KBM-7 (cell line): ENCODE data around the gene PTPN2.
"Not testable (repeated sequence)": the region's sequence is repeated elsewhere in the genome, so short reads cannot be mapped to it uniquely, and the experiment has no call there.

ENCODE experiments used
- DNase-seq: peaks from one replicate; pipeline ENCODE4 v3.0.0-alpha.2; 2015
- in situ Hi-C: fragments of 300-500 bp; cut with MboI; formaldehyde crosslinking; loops from 2 replicates; pipeline ENCODE4 v1.14.3; 2020; ENCODE audit warnings: low sequenced_read_pairs, low pct_unique_long_range_greater_than_20kb, mixed read lengths

PTPN2 gene

DNA sequence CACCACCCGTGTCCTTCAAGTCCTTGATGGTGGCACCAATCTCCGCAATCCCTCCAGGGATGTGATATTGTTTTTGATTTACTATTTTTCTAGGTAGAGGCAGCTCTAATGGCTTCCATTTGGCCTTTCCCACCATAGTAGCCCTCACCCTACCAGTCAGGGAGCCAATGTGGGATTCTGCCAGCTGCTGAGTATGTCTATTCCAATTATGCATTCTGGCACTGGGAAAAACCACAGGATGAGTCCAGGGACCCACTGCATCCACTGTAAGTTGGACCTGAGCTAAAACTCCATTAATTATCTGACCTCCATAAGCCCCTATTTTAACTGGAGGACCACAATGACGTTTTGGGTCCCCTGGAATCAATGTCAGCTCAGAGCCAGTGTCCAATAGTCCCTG lies 125.5 kb downstream of the PTPN2 start:
- DNase-seq, in situ Hi-C loops: not testable (repeated sequence)

DNA sequence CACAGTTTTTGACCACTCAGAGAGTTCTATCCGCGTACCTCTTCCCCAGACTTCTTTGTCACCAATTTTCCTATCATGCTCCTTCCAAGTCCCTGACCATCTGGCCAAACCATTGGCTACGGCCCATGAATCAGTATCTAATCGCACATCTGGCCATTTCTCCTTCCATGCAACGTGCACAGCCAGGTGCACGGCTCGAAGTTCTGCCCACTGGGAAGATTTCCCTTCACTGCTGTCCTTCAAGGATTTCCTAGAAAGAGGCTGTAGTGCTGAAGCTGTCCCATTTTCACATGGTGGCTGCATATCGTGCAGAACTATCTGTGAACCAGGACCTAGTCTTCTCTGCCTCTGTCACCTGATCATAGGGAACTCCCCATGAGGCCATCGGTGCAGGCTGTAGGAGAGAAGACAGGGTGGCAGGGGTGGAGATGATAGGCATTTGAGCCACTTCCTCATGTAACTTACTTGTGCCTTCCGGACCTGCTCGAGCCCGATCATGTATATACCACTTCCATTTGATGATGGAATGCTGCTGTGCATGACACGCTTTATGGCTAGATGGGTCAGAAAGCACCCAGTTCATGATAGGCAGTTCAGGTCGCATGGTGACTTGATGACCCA lies 127.3 kb downstream of the PTPN2 start:
- DNase-seq, in situ Hi-C loops: not testable (repeated sequence)

DNA sequence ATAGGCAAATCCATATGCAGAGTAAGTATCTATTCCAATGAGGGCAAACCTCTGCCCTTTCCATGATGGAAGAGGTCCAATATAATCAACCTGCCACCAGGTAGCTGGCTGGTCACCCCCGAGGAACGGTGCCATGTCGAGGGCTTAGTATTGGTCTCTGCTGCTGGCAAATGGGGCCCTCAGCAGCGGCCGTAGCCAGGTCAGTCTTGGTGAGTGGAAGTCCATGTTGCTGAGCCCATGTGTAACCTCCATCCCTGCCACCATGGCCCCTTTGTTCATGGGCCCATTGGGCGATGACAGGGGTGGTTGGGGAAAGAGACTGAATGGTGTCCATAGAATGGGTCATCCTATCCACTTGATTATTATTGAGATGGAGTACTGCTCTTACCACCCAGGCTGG lies 128.4 kb downstream of the PTPN2 start:
- in situ Hi-C loops, DNase-seq: not testable (repeated sequence)

DNA sequence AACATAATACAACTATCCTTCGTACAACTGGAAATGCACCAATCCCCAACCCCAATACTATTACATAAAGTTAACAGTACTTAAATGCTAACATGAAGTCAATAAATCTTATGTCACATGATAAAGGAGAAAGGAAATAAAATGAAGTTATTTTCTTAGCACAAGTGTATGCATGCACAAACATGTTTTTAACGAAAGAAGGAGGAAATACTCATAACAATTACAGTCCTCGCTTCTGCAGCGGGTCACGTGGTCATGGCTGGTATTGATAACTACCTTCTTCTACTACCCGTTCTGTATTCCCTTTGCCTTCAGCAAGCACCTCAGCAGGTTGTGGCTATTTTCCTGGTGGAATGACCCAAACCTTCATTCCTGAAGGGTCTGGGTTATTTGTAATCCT lies 129.5 kb downstream of the PTPN2 start:
- in situ Hi-C loops: no loop called here
- DNase-seq: no peak

DNA sequence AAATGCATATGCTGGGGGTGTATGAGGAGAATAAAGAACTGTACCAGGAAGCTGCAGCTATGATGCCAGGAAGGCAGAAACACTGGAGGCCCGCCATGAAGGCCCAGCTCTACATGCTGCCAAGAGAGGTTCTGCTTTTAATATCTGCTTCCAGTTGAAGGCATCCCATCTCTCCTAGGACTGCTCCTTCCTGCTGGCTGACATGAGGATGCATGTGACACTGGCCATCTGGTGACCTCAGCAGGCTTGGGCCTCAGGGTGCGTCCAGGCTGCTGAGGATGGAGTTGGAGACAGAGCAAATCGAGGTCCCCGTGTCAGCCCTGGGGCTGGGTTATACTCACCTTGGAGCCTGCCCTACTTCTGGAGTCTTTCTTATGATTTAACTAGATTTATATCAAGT lies 132.1 kb downstream of the PTPN2 start:
- no peak for DNase-seq
- in situ Hi-C loops: no loop called here

DNA sequence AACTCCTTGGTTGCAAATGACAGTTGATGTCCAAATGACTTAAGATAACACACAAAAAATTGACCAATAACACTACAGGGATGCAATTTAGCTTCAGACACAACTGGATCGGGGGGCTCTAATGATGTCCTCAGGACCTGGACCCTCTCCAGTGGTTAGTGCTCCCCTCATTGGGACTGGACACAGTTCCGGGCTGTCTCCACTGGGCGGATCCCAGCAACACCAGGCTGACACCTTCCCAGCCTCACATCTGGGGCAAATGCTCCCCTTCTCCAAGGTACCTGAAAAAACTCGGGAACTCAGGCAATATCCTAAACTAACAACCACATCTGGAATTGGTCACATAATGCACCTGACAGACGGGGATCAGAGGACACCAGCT lies 132.5 kb downstream of the PTPN2 start:
- DNase-seq: no peak
- in situ Hi-C loops: no loop called here

DNA sequence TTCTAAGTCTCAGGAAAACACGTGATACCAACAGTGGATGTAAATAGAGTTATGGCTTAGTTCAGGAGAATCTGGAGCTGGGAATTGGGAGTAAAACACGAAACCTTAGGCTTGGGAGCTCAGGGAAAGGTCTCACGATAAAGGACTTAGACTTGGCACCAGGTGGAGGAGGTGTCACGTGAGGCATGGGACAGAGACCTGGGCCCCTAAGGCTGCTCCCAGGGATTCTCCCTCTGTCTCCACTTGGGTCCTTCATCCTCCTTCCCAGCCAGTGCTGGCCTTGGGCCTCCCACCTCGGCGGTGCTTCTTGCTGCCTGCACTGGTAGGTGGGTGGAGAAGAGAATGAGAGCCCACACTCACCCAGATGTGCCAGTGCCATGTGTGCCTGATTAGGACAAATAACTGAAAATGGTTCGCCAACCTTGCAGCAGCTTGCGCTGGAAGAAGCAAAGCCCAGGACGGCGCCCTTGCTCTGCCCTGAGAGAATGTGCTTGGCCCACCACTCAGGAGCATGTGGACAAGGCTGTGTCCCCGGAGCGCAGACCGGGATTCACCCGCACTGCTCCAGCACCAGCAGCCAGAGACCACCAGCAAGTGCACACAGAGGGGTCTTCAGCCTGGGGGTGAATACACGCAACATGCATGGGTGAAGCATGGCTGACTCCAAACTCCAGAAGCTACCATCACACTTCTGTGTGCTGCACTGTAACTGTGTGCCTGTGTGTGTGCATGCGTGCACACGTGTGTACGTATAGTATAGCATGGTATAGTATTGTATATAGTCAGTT lies 133.1 kb downstream of the PTPN2 start:
- in situ Hi-C loops: no loop called here
- no peak for DNase-seq

DNA sequence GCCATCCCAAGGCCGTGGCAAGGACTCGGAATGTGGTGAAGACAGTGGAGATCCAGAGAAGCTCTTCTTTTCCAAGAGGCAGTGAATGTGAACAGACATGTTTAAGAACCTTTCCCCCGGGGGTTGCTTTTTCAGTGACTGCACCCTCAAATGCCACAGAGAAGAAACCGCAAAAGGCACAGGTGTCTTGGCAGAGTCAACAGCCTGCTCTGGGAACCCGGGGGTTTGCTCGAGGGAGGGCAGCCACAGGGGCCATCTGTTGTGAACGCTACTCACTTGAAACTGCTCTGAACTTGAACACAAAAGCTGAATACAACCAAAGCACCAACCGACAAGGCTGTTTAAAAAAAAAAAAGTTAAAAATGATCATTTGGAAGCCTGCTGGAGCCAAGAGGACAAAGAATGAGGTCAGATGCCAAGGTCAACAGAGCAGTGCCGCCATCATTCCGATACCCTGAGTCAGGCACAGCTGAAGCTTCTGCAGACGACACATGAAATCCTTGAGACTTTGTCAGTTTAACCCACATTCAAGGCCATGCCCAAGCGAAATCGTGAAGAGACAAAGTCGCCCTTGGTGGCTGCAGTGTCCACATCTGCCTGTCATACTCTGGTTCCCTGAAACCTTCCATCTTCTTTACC lies 133.8 kb downstream of the PTPN2 start:
- no peak for DNase-seq
- in situ Hi-C loops: no loop called here

DNA sequence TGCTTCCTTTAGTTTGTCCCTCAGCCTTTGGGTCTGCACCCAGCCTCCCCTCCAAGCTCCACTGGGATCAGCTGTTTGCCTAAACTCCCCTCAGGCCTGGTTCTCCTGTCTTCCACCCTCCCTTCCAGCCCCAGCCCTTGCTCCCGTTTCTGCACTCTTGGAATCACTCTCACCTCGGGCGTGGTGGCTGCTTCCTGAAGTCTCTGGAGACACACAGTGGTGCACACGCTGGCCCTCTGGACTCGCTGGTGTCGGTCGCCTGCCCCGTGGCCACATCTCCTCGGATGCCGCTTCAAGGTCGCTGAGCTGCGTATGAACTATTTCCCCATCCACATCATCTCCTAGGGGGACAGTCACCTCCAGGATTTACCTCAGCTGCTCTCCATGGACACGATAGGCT lies 134.9 kb downstream of the PTPN2 start:
- in situ Hi-C loops: no loop called here
- DNase-seq: no peak

DNA sequence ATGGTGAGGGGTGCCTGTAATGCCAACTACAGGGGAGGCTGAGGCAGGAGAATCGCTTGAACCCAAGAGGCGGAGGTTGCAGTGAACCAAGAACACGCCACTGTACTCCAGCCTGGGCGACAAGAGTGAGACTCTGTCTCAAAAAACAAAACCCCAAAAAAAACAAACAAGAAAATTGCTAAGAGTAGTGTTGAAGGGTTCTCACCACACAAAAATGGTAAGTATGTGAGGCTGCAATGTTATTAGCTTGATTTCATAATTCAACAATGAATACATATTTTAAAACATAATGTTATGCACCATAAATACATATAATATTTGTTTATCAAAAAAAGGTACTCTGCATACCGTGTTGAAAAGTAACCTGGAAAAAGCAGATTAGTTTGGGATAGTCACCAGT lies 135.4 kb downstream of the PTPN2 start:
- no peak for DNase-seq
- in situ Hi-C loops: no loop called here

DNA sequence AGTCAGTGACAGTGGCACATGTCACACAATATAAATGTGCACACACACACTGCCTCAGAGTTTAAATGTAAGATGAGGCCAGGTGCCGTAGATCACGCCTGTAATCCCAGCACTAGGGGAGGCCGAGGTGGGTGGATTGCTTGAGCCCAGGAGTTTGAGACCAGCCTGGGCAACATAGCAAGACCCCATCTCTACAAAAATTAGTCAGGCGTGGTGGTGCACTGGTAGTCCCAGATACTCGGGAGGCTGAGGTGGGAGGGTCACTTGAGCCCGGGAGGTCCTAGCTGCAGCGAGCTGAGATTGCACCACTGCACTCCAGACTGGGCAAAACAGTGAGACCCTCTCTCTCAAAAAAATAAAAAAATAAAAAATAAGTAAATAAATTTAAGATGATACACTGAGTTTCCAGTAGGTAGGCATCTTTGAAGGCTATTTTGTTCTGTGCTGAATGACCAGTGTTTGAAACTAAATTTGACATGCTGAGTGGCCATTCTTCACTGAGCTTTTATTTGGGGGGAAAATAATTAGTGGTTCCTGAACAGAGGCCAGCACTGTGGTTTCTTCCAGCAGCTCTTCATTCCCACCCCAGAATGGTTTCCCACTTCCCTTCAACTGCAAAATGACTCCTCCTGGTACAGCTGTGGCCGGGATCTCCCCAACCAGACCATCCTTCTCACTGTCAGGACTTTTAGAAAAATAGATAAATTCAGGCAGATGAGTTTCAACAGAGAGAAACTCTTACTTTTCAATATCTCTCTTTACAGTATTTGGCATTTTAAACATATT lies 136.3 kb downstream of the PTPN2 start:
- in situ Hi-C loops: no loop called here
- DNase-seq: no peak

DNA sequence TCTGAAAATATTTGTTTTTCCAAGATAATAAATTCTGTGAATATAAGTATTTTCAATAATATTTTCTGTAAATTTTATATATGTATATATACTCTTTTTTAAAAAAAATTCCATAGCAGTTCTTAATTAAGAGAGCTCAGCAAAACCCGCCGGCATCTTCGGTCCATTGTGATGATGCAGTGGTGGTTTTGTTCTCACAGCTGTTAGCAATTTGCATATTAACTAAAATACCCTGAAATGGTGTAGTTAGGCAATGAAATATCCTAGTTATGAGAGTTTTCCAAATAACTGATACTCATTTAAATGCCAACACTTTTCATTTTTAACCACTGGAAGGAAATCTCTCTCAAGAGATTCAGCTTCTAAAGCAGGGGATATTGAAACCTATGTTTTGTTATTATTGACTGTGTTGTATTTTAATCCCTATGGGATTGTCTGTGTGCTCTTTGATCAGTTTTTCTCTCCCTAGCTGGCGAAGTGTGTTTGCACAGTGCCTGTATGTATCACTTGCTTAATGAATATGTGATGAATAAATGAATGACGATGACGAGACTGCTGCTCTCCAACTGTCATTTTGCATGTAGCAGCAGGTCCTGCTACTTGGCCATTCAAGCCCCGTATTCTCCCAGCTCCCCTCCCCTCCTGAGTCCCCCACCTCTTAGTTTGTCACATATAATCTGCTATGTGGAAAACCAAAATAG lies 138.8 kb downstream of the PTPN2 start:
- in situ Hi-C loops: no loop called here
- no peak for DNase-seq

DNA sequence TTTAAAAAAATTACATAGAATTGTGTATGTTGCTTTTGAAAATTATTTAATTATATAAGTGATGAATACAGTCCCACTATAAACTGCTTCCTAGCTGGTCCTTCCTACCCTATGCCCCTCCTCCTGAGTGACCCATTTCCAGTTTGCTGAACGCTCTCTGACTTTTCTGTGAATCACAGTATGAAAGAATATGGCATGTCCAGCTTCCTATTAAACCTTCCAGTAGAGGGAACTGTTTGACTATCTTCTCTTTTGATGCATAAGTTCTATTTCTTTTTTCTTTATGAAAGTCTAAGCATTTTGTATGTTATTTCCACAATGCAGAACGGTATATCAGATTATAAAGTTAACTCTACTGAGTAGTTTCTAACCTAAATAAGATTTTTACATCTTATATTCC lies 139.9 kb downstream of the PTPN2 start:
- DNase-seq: peak; percentile 59
- in situ Hi-C loops: no loop called here

DNA sequence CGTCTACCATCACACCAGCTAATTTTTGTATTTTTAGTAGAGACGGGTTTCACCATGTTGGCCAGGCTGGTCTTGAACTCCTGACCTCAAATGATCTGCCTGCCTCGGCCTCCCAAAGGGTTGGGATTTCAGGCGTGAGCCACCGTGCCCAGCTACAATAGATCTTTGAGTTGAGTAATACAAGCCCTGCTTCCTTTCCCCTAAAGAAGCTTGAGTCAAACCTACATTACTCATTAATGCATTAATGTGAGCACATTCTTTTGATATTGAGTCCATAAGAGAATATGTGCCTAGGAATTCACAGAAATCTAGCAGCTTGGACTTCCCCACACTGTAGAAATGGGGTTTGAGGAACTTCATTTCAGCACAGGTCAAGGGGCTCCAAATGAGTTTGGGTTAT lies 141.6 kb downstream of the PTPN2 start:
- DNase-seq: no peak
- in situ Hi-C loops: no loop called here
